DND-41 (cell line): ENCODE measurements around the gene WDR18.

Experiments
- ATAC-seq: fragments of 200-7000 bp; cut with Tn5 transposase; 3 replicates; pipeline ENCODE4 v1.9.1; 2021; ENCODE audit warnings: low read depth; ENCODE audit not compliant: insufficient read depth
- DNase-seq: peaks from one replicate; pipeline ENCODE4 v3.0.0-alpha.2; 2020
- H2AFZ ChIP-seq: 2 replicates; pipeline ENCODE4 v1.6.0; 2012; ENCODE audit warnings: low read depth, low read length
- H3K27ac ChIP-seq: 2 replicates; pipeline ENCODE4 v1.5.1; 2012; ENCODE audit warnings: low read length, inconsistent platforms
- H3K27me3 ChIP-seq: fragments of 200-600 bp; sonication (generic); 2 replicates; pipeline ENCODE4 v1.6.0; 2012; ENCODE audit warnings: low read length, mild to moderate bottlenecking, inconsistent platforms; ENCODE audit not compliant: insufficient read depth, poor library complexity
- H3K36me3 ChIP-seq: 2 replicates; pipeline ENCODE4 v1.5.1; 2012; ENCODE audit warnings: low read length, inconsistent platforms; ENCODE audit not compliant: insufficient read depth
- H3K4me1 ChIP-seq: 2 replicates; pipeline ENCODE4 v1.5.1; 2012; ENCODE audit warnings: mild to moderate bottlenecking, low read length; ENCODE audit not compliant: insufficient read depth
- H3K4me2 ChIP-seq: 2 replicates; pipeline ENCODE4 v1.6.0; 2012; ENCODE audit warnings: mild to moderate bottlenecking, moderate library complexity, low read length, inconsistent platforms; ENCODE audit not compliant: insufficient read depth
- H3K4me3 ChIP-seq, 2 experiments: fragments of 200-600 bp in 1 of 2; shearing (Covaris generic) in 1 of 2; 2 replicates each; pipeline ENCODE4 v1.5.1; 2012 to 2016; ENCODE audit warnings: inconsistent platforms in 2 of 2, low read length in 2 of 2, mild to moderate bottlenecking in 2 of 2, low read depth in 1 of 2, moderate library complexity in 1 of 2
- H3K79me2 ChIP-seq: 2 replicates; pipeline ENCODE4 v1.6.0; 2012; ENCODE audit warnings: low read length, inconsistent platforms; ENCODE audit not compliant: insufficient read depth
- H3K9ac ChIP-seq: 2 replicates; pipeline ENCODE4 v1.6.0; 2012; ENCODE audit warnings: low read depth, mild to moderate bottlenecking, inconsistent platforms, low read length, moderate library complexity
- H3K9me3 ChIP-seq: 2 replicates; pipeline ENCODE4 v1.5.1; 2012; ENCODE audit warnings: low read length, moderate library complexity, mild to moderate bottlenecking, inconsistent platforms; ENCODE audit not compliant: insufficient read depth, severe bottlenecking
- H4K20me1 ChIP-seq: 2 replicates; pipeline ENCODE4 v1.6.0; 2012; ENCODE audit warnings: low read length; ENCODE audit not compliant: insufficient read depth
- CTCF ChIP-seq: IDR thresholded peaks from 2 replicates; pipeline ENCODE4 v1.5.1; 2012; ENCODE audit warnings: borderline replicate concordance, low read length, moderate library complexity, mild to moderate bottlenecking; ENCODE audit not compliant: poor library complexity, severe bottlenecking; ENCODE audit errors: extremely low read depth
- EZH2 ChIP-seq: IDR thresholded peaks from 3 replicates; pipeline ENCODE4 v1.6.1; 2012; ENCODE audit warnings: borderline replicate concordance, low read depth, mild to moderate bottlenecking, moderate library complexity, low read length, inconsistent platforms; ENCODE audit not compliant: severe bottlenecking

The WDR18 gene

DNA sequence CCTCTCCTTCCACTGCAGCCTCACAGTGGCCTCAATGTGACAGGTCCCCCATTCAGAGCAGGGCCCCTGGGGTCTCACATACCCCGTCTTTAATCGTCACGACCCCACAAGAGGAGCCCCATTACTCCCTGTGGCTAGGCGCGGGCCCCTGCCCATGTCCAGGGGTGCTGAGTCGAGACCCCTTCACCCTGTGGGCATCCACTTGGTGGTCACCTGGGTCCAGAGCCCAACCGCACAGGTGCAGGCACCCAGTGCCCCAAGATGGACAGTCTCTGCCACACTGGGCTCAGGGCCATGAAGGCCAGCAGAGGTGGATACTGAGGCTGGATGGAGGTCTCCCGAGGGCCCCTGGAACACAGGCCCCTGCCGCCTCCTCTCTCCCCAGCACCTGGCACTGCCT is 33.8 kb downstream of the WDR18 start:
- Histone ChIP-seq H2AFZ (no peak overlapping the region), H3K4me2 (peak overlapping the region; percentile 91), H3K4me3 (peak overlapping the region in 1 of 2 experiments; percentile 27; a peak in 2 of 4 replicates), H4K20me1 (peaks cover 74% of the 10 kb centered on the region), H3K27ac (no peak overlapping the region), H3K79me2 (peaks cover 80% of the 10 kb centered on the region), H3K4me1 (peaks cover 47% of the 10 kb centered on the region), H3K9ac (peak overlapping the region; percentile 92), H3K9me3 (no peaks in the 10 kb centered on the region), H3K27me3 (no peaks in the 10 kb centered on the region), H3K36me3 (peaks cover 72% of the 10 kb centered on the region)
- no peak for DNase-seq
- TF ChIP-seq CTCF (no peak), EZH2 (no peak)
- no peak for ATAC-seq

- Histone ChIP-seq H3K9me3 (no peaks in the 10 kb centered on the region), H3K4me3 (peak overlapping the region in 1 of 2 experiments; percentile 89; a peak in 1 of 4 replicates), H3K36me3 (peaks cover 67% of the 10 kb centered on the region), H3K4me2 (peak overlapping the region; percentile 91), H3K9ac (peak overlapping the region; percentile 92), H3K4me1 (peaks cover 47% of the 10 kb centered on the region), H3K27me3 (no peaks in the 10 kb centered on the region), H3K27ac (peak overlapping the region; percentile 13; the same call in 1 of the 2 replicates), H2AFZ (no peak overlapping the region), H4K20me1 (peaks cover 69% of the 10 kb centered on the region), H3K79me2 (peaks cover 75% of the 10 kb centered on the region)
- DNase-seq = no peak
- ATAC-seq = no peak
- TF ChIP-seq CTCF (no peak), EZH2 (no peak)
These were observed 34.2 kb downstream of the WDR18 start for GRCh38 chr19:1018393-1018792.

DNA sequence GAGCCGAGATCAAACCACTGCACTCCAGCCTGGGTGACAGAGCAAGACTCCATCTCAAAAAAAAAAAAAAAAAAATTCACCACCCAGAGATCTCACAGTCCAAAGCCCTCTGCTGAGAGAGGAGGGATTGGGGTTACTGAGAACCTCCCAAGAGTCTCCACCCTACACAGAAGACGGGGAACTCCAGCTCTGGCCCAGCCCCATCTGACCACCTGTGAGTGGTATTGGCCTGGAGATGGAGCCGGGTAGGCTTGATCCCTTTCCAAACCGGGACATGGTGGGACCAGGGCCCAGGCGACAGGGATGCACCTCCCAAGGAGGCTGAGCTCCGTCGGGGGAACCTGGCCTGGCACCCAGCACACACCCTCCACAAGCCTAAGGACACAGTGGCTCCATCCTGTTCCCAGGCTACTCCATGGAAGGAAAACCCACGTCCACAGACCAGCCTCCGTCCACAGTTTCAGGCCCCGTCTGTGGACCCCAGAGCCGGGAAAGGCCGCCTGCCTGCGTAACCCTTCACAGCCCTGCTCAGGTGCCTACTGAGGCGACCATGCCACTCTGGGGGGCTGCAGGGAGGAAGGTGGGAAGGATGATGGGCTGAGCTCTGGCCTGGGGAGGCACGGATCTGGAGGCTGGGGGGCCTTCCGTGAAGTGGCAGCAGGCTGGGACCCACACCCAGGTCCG is 34.9 kb downstream of the WDR18 start:
- Histone ChIP-seq H3K4me1 (peaks cover 47% of the 10 kb centered on the region), H4K20me1 (peaks cover 63% of the 10 kb centered on the region), H3K27ac (peak overlapping the region; percentile 81), H2AFZ (no peak overlapping the region), H3K4me3 (peak overlapping the region; percentile 81 to 89; a peak in 3 of 4 replicates), H3K79me2 (peaks cover 69% of the 10 kb centered on the region), H3K4me2 (peak overlapping the region; percentile 91), H3K36me3 (peaks cover 60% of the 10 kb centered on the region), H3K9ac (peak overlapping the region; percentile 92), H3K27me3 (no peaks in the 10 kb centered on the region), H3K9me3 (no peaks in the 10 kb centered on the region)
- no peak for DNase-seq
- no peak for ATAC-seq
- no peak for TF ChIP-seq EZH2
- no peak for TF ChIP-seq CTCF
